Measurements from ENCODE around the gene IQCK.

The IQCK gene

GRCh38 chr16:19864566-19864965 lies 146.5 kb downstream of the IQCK start:
- no peak for FAIRE-seq

GRCh38 chr16:19868421-19868820 lies 150.3 kb downstream of the IQCK start:
- no peak for FAIRE-seq

GRCh38 chr16:19871721-19872120 lies 153.7 kb downstream of the IQCK start:
- no peak for FAIRE-seq

- FAIRE-seq: no peak
Measured at GRCh38 chr16:19872179-19872863, 154.2 kb downstream of the IQCK start.

- no peak for FAIRE-seq
Measured at GRCh38 chr16:19872935-19873334, 154.9 kb downstream of the IQCK start.

- no peak for FAIRE-seq
Measured at GRCh38 chr16:19874026-19874425, 156.0 kb downstream of the IQCK start.

- no peak for FAIRE-seq
Measured at GRCh38 chr16:19874851-19875546, 156.9 kb downstream of the IQCK start.

- no peak for FAIRE-seq
Measured at GRCh38 chr16:19875900-19876299, 157.8 kb downstream of the IQCK start.

GRCh38 chr16:19876501-19877059 lies 158.5 kb downstream of the IQCK start:
- FAIRE-seq: no peak

GRCh38 chr16:19878757-19879156 lies 160.7 kb downstream of the IQCK start:
- no peak for FAIRE-seq

GRCh38 chr16:19879241-19879792 lies 161.2 kb downstream of the IQCK start:
- FAIRE-seq: no peak

- no peak for FAIRE-seq
Measured at GRCh38 chr16:19881028-19881427, 163.0 kb downstream of the IQCK start.

- FAIRE-seq: no peak
Measured at GRCh38 chr16:19881783-19882182, 163.7 kb downstream of the IQCK start.

GRCh38 chr16:19882186-19882585 lies 164.1 kb downstream of the IQCK start:
- FAIRE-seq: no peak

GRCh38 chr16:19882646-19883045 lies 164.6 kb downstream of the IQCK start:
- FAIRE-seq: no peak

- no peak for FAIRE-seq
Measured at GRCh38 chr16:19883296-19883965, 165.4 kb downstream of the IQCK start.

GRCh38 chr16:19883966-19884485 lies 166.0 kb downstream of the IQCK start:
- FAIRE-seq: no peak

- FAIRE-seq: no peak
Measured at GRCh38 chr16:19884611-19885450, 166.8 kb downstream of the IQCK start, which contains the start of gene GPRC5B. Gene GPRC5B (minus strand): TSS chr16:19884848. CDS start chr16:19872845, 12,003 bp downstream.

- FAIRE-seq: no peak
Measured at GRCh38 chr16:19885451-19886072, 167.5 kb downstream of the IQCK start.

GRCh38 chr16:19886073-19886941 lies 168.2 kb downstream of the IQCK start:
- peak; percentile 20 for FAIRE-seq

GRCh38 chr16:19888834-19889233 lies 170.8 kb downstream of the IQCK start:
- no peak for FAIRE-seq
